GM23248 (cell line): ENCODE results near the gene KIF2A. TPM values are rescaled to one million over a fixed set of nuclear protein-coding genes. Genes with fewer than 3 reads are reported as not detected.
A peak's percentile ranks its signal among the peaks of the same experiment; 100 is the strongest.

Experiments used
- DNase-seq: peaks from one replicate; pipeline ENCODE4 v3.0.0-alpha.2; 2015
- H2AFZ ChIP-seq: fragments of 200-600 bp; sonication (generic); 2 replicates; pipeline ENCODE4 v1.6.1; 2016; ENCODE audit warnings: antibody characterized with exemption
- H3F3A ChIP-seq: fragments of 200-600 bp; sonication (generic); 2 replicates; pipeline ENCODE4 v1.6.1; 2016; ENCODE audit warnings: mild to moderate bottlenecking, antibody characterized with exemption, mixed run types; ENCODE audit not compliant: insufficient read depth
- H3K27ac ChIP-seq: fragments of 200-600 bp; sonication (generic); 2 replicates; pipeline ENCODE4 v1.5.1; 2016; ENCODE audit warnings: mild to moderate bottlenecking
- H3K27me3 ChIP-seq: fragments of 200-600 bp; sonication (generic); replicated peaks from 2 replicates; pipeline ENCODE4 v1.6.1; 2016; ENCODE audit warnings: mild to moderate bottlenecking; ENCODE audit not compliant: insufficient read depth
- H3K36me3 ChIP-seq: fragments of 200-600 bp; sonication (generic); 2 replicates; pipeline ENCODE4 v1.6.1; 2016; ENCODE audit warnings: low read depth, mild to moderate bottlenecking
- H3K4me1 ChIP-seq: fragments of 200-600 bp; sonication (generic); 2 replicates; pipeline ENCODE4 v1.6.1; 2016; ENCODE audit warnings: mild to moderate bottlenecking; ENCODE audit not compliant: insufficient read depth
- H3K4me2 ChIP-seq: fragments of 200-600 bp; sonication (generic); one replicate; pipeline ENCODE4 v1.6.1; 2016; ENCODE audit warnings: mild to moderate bottlenecking; ENCODE audit not compliant: unreplicated experiment
- H3K4me3 ChIP-seq: fragments of 200-600 bp; sonication (generic); 2 replicates; pipeline ENCODE4 v1.5.1; 2016; ENCODE audit warnings: mild to moderate bottlenecking
- H3K79me2 ChIP-seq: fragments of 200-600 bp; sonication (generic); 2 replicates; pipeline ENCODE4 v1.6.1; 2016; ENCODE audit warnings: mild to moderate bottlenecking; ENCODE audit not compliant: insufficient read depth
- H3K9ac ChIP-seq: fragments of 200-600 bp; sonication (generic); 2 replicates; pipeline ENCODE4 v1.6.1; 2016; ENCODE audit warnings: mild to moderate bottlenecking
- H3K9me2 ChIP-seq: fragments of 200-600 bp; sonication (generic); 2 replicates; pipeline ENCODE4 v1.6.1; 2016; ENCODE audit warnings: mixed run types, mild to moderate bottlenecking, moderate library complexity; ENCODE audit not compliant: insufficient read depth
- H3K9me3 ChIP-seq: fragments of 200-600 bp; sonication (generic); one replicate; pipeline ENCODE4 v1.6.1; 2017; ENCODE audit warnings: low read depth
- H4K20me1 ChIP-seq: fragments of 200-600 bp; sonication (generic); 2 replicates; pipeline ENCODE4 v1.6.0; 2016; ENCODE audit not compliant: insufficient read depth
- EZH2 ChIP-seq: fragments of 200-600 bp; sonication (generic); IDR thresholded peaks from 2 replicates; pipeline ENCODE4 v1.6.1; 2018; ENCODE audit warnings: antibody characterized with exemption, mild to moderate bottlenecking; ENCODE audit not compliant: insufficient read depth, poor library complexity, severe bottlenecking
- EZH2phosphoT487 ChIP-seq: fragments of 200-600 bp; sonication (generic); IDR thresholded peaks from 2 replicates; pipeline ENCODE4 v1.6.1; 2018; ENCODE audit warnings: antibody characterized with exemption, moderate library complexity, mild to moderate bottlenecking, low read depth; ENCODE audit not compliant: insufficient read depth
- WGBS, 2 experiments: methylation state at CpG; one replicate each; pipeline ENCODE4 v1.1.6; 2015 to 2017; ENCODE audit warnings: low lambda C conversion rate in 2 of 2, low coverage in 1 of 2; ENCODE audit errors: missing lambda C conversion rate in 2 of 2; 5-methylcytosine and 5-hydroxymethylcytosine counted together
- in situ Hi-C: fragments of 300-500 bp; cut with MboI; formaldehyde crosslinking; loops from 2 replicates; pipeline ENCODE4 v1.15.0; 2020
- polyA plus RNA-seq: library from polyadenylated mRNA; unstranded; fragments of >200 nt; fragmentation: Nextera tagmentation; extraction: Ambion mirVana; gene quantifications from 2 replicates; pipeline ENCODE4 v1.2.1, GENCODE V29; 2016
- total RNA-seq: library from RNA; depleted of rRNA; stranded (reverse); fragments of >200 nt; shearing (Covaris generic); gene quantifications from 2 replicates; pipeline ENCODE4 v1.2.3, GENCODE V29; 2014

KIF2A gene
- total and polyA plus RNA-seq, 2 experiments from 2014 or later: 38.2 to 40.0 TPM

GRCh38 chr5:62315376-62316175 is 9.6 kb downstream of the KIF2A start:
- H3K4me2 ChIP-seq: peak overlapping the region; percentile 26
- H3K27me3 ChIP-seq: no peaks in the 10 kb centered on the region
- in situ Hi-C loops: no loop called here
- peaks cover 6% of the 10 kb centered on the region for H4K20me1 ChIP-seq
- H3K4me1 ChIP-seq: peaks cover 44% of the 10 kb centered on the region
- no peak overlapping the region; the same call in 1 of the 2 replicates for H3K27ac ChIP-seq
- H3K4me3 ChIP-seq: no peak overlapping the region
- H3K9me3 ChIP-seq: no peaks in the 10 kb centered on the region
- 83 to 85% methylated on average over 2 of the region's 2 CpGs for WGBS, 2 experiments
- H2AFZ ChIP-seq: no peak overlapping the region
- H3K9ac ChIP-seq: no peak overlapping the region
- H3K9me2 ChIP-seq: no peaks in the 10 kb centered on the region
- no peak for TF ChIP-seq EZH2phosphoT487
- TF ChIP-seq EZH2: no peak
- H3F3A ChIP-seq: peaks cover 13% of the 10 kb centered on the region
- H3K79me2 ChIP-seq: peaks cover 100% of the 10 kb centered on the region
- no peaks in the 10 kb centered on the region for H3K36me3 ChIP-seq
- DNase-seq: peak; percentile 40

GRCh38 chr5:62316176-62316502 is 10.1 kb downstream of the KIF2A start:
- WGBS, 2 experiments: 38% methylated on average over 2 of the region's 2 CpGs
- H3K9me2 ChIP-seq: no peaks in the 10 kb centered on the region
- H3K4me2 ChIP-seq: peak overlapping the region; percentile 26
- no peak overlapping the region for H3K9ac ChIP-seq
- TF ChIP-seq EZH2phosphoT487: no peak
- no peak for TF ChIP-seq EZH2
- H3F3A ChIP-seq: peaks cover 13% of the 10 kb centered on the region
- DNase-seq: peak; percentile 30
- no peaks in the 10 kb centered on the region for H3K9me3 ChIP-seq
- H3K36me3 ChIP-seq: no peaks in the 10 kb centered on the region
- H3K27ac ChIP-seq: no peak overlapping the region; the same call in 1 of the 2 replicates
- H3K4me1 ChIP-seq: peaks cover 41% of the 10 kb centered on the region
- H4K20me1 ChIP-seq: peaks cover 6% of the 10 kb centered on the region
- no peaks in the 10 kb centered on the region for H3K27me3 ChIP-seq
- peaks cover 100% of the 10 kb centered on the region for H3K79me2 ChIP-seq
- H2AFZ ChIP-seq: no peak overlapping the region
- no peak overlapping the region for H3K4me3 ChIP-seq
- in situ Hi-C loops: no loop called here

- H3K4me1 ChIP-seq: peaks cover 29% of the 10 kb centered on the region
- in situ Hi-C loops: no loop called here
- peak; percentile 31 for DNase-seq
- peaks cover 3% of the 10 kb centered on the region; the same call in 1 of the 2 replicates for H3K36me3 ChIP-seq
- TF ChIP-seq EZH2: no peak
- TF ChIP-seq EZH2phosphoT487: no peak
- H3K9me2 ChIP-seq: no peaks in the 10 kb centered on the region
- peaks cover 6% of the 10 kb centered on the region for H4K20me1 ChIP-seq
- H3K4me3 ChIP-seq: no peak overlapping the region
- no peak overlapping the region for H3K9ac ChIP-seq
- H3K4me2 ChIP-seq: no peak overlapping the region
- WGBS, 2 experiments: 22 to 28% methylated on average over 3 of the region's 3 CpGs
- H3K79me2 ChIP-seq: peaks cover 100% of the 10 kb centered on the region
- H3K27me3 ChIP-seq: no peaks in the 10 kb centered on the region
- no peaks in the 10 kb centered on the region for H3K9me3 ChIP-seq
- H2AFZ ChIP-seq: no peak overlapping the region
- peaks cover 13% of the 10 kb centered on the region for H3F3A ChIP-seq
- H3K27ac ChIP-seq: no peak overlapping the region
These were observed 11.8 kb downstream of the KIF2A start for GRCh38 chr5:62317810-62318209.

- TF ChIP-seq EZH2 (no peak), EZH2phosphoT487 (no peak)
- 100% methylated on average over 1 of the region's 1 CpG for WGBS, 2 experiments
- Histone ChIP-seq H3K9me2 (no peaks in the 10 kb centered on the region), H3K27me3 (no peaks in the 10 kb centered on the region), H3K9me3 (no peaks in the 10 kb centered on the region), H2AFZ (no peak overlapping the region), H3K4me3 (no peak overlapping the region), H3K9ac (no peak overlapping the region), H4K20me1 (peaks cover 10% of the 10 kb centered on the region; the same call in 1 of the 2 replicates), H3K36me3 (peaks cover 3% of the 10 kb centered on the region; the same call in 1 of the 2 replicates), H3K4me1 (0 out of 2 replicates have a peak, but pooled peaks cover 11% of the 10 kb centered on the region), H3K27ac (no peak overlapping the region), H3K4me2 (no peak overlapping the region), H3K79me2 (peaks cover 100% of the 10 kb centered on the region), H3F3A (no peaks in the 10 kb centered on the region)
- in situ Hi-C loops: no loop called here
- no peak for DNase-seq
These were observed 16.5 kb downstream of the KIF2A start for GRCh38 chr5:62322484-62322883.
